Stomach smooth muscle (tissue), 2 donors: ENCODE data around the gene PLEKHM2.
A peak's percentile ranks its signal among the peaks of the same experiment; 100 is the strongest.
"Not testable (repeated sequence)": the region's sequence is repeated elsewhere in the genome, so short reads cannot be mapped to it uniquely, and the experiment has no call there.

Source experiments
- H3K27ac ChIP-seq: one replicate; pipeline ENCODE4 v1.7.0; 2013; ENCODE audit warnings: mild to moderate bottlenecking, low read length, inconsistent platforms
- H3K27me3 ChIP-seq, 2 donors: one replicate each; pipeline ENCODE4 v1.7.0; 2013; ENCODE audit warnings: low read length in 2 of 2; ENCODE audit not compliant: insufficient read depth in 2 of 2, control insufficient read depth in 1 of 2
- H3K36me3 ChIP-seq, 2 donors: one replicate each; pipeline ENCODE4 v1.7.0; 2013; ENCODE audit warnings: low read length in 2 of 2; ENCODE audit not compliant: control insufficient read depth in 2 of 2, insufficient read depth in 2 of 2
- H3K4me1 ChIP-seq: one replicate; pipeline ENCODE4 v1.7.0; 2013; ENCODE audit warnings: low read length; ENCODE audit not compliant: control insufficient read depth, insufficient read depth
- H3K4me3 ChIP-seq, 2 donors: one replicate each; pipeline ENCODE4 v1.7.0; 2013; ENCODE audit warnings: low read length in 2 of 2
- H3K9ac ChIP-seq, 2 donors: one replicate each; pipeline ENCODE4 v1.7.0; 2013; ENCODE audit warnings: low read length in 2 of 2, mild to moderate bottlenecking in 1 of 2
- H3K9me3 ChIP-seq, 2 donors: one replicate each; pipeline ENCODE4 v1.7.0; 2013; ENCODE audit warnings: low read length in 2 of 2; ENCODE audit not compliant: control insufficient read depth in 2 of 2
- donor health status: healthy.
- donor health status: Pancreatic carcinoma.

Gene PLEKHM2

GRCh38 chr1:15687446-15687845, 3.3 kb downstream of the PLEKHM2 start:
- H3K27ac ChIP-seq, result no peak overlapping the region

GRCh38 chr1:15690317-15690716, 6.2 kb downstream of the PLEKHM2 start:
- H3K9me3 ChIP-seq, result no peaks in the 10 kb centered on the region
- no peak overlapping the region for H3K27ac ChIP-seq
- H3K36me3 ChIP-seq, result no peaks in the 10 kb centered on the region
- no peaks in the 10 kb centered on the region for H3K27me3 ChIP-seq
- no peak overlapping the region for H3K4me3 ChIP-seq
- no peak overlapping the region for H3K9ac ChIP-seq
- H3K4me1 ChIP-seq, result peaks cover 22% of the 10 kb centered on the region

More at GRCh38 chr1:15687446-15687845, 3.3 kb downstream of the PLEKHM2 start:
- peaks cover 30% of the 10 kb centered on the region for H3K4me1 ChIP-seq
- H3K36me3 ChIP-seq, result no peaks in the 10 kb centered on the region
- H3K4me3 ChIP-seq, result no peak overlapping the region
- H3K9ac ChIP-seq, result no peak overlapping the region
- no peaks in the 10 kb centered on the region for H3K9me3 ChIP-seq
- no peaks in the 10 kb centered on the region for H3K27me3 ChIP-seq

GRCh38 chr1:15691434-15692032, 7.4 kb downstream of the PLEKHM2 start:
- H3K27me3 ChIP-seq, result no peaks in the 10 kb centered on the region
- H3K27ac ChIP-seq, result no peak overlapping the region
- no peaks in the 10 kb centered on the region for H3K9me3 ChIP-seq
- H3K4me1 ChIP-seq, result peaks cover 12% of the 10 kb centered on the region
- H3K36me3 ChIP-seq, result peaks cover 0 to under 1% of the 10 kb centered on the region in 2 donors
- H3K9ac ChIP-seq, result no peak overlapping the region
- peak overlapping the region in 1 of 2 donors; percentile 22 for H3K4me3 ChIP-seq

- no peak overlapping the region for H3K9ac ChIP-seq
- no peak overlapping the region for H3K4me3 ChIP-seq
- H3K36me3 ChIP-seq, result peaks cover 2 to 5% of the 10 kb centered on the region in 2 donors
- no peaks in the 10 kb centered on the region for H3K9me3 ChIP-seq
- H3K4me1 ChIP-seq, result peaks cover 12% of the 10 kb centered on the region
- no peak overlapping the region for H3K27ac ChIP-seq
- H3K27me3 ChIP-seq, result no peaks in the 10 kb centered on the region
Measured at GRCh38 chr1:15692121-15692682, 8.1 kb downstream of the PLEKHM2 start.

- Histone ChIP-seq H3K36me3 (peaks cover 2 to 5% of the 10 kb centered on the region in 2 donors), H3K9ac (no peak overlapping the region), H3K9me3 (no peaks in the 10 kb centered on the region), H3K4me3 (no peak overlapping the region), H3K27ac (no peak overlapping the region), H3K4me1 (peaks cover 14% of the 10 kb centered on the region), H3K27me3 (no peaks in the 10 kb centered on the region)
Measured at GRCh38 chr1:15693371-15693770, 9.3 kb downstream of the PLEKHM2 start.

DNA sequence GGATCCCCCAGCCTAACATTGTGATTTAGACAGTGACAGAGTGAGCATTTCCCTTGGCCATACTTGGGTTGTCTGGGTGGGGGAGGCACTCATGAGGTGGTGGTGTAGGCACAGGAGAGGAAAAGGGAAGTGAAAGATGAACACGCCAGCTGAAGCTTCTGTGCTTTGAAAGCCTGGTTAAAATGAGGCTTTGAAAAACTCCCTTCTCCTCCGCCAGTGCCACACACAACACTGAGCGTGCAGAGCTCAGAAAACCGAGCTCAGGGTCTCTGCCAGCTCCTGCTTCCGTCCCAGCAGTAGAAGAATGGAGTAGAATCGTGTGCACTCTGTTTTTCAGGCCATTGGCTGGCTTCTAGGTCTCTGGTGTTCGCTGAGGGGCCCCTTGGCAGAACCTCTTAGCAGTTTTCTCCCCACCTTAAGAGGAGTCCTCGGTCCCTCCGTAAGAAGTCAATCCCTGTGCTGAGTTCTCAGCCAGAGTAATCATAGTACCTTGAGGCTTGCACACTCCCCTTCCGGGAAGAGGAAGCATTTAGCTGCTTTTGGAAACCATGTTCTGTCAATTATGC, 12.9 kb downstream of the PLEKHM2 start:
- Histone ChIP-seq H3K9ac (no peak overlapping the region), H3K4me3 (no peak overlapping the region), H3K27ac (no peak overlapping the region), H3K27me3 (no peaks in the 10 kb centered on the region), H3K9me3 (no peaks in the 10 kb centered on the region), H3K4me1 (peaks cover 17% of the 10 kb centered on the region), H3K36me3 (peaks cover 2 to 5% of the 10 kb centered on the region in 2 donors)

DNA sequence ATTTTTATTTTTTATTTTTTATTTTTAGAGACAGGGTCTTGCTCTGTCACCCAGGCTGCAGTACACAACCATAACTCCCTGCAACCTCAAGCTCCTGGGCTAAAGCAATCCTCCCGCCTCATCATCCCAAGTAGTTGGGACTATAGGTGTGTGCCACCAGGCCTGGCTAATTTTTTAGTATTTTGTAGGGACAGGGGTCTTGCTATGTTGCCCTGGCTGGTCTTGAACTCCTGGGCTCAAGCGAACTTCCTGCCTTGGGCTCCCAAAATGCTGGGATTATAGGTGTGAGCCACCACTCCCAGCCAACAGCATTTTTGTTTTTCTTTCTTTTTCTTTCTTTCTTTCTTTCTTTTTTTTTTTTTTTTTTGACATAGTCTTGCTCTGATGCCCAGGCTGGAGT, 14.1 kb downstream of the PLEKHM2 start:
- Histone ChIP-seq H3K4me3 (no peak overlapping the region), H3K36me3 (peaks cover 2 to 5% of the 10 kb centered on the region in 2 donors), H3K27ac (no peak overlapping the region), H3K4me1 (peaks cover 23% of the 10 kb centered on the region), H3K9me3 (no peaks in the 10 kb centered on the region), H3K27me3 (no peaks in the 10 kb centered on the region), H3K9ac (no peak overlapping the region)

GRCh38 chr1:15699321-15699720, 15.2 kb downstream of the PLEKHM2 start:
- not testable (repeated sequence) for H3K9ac ChIP-seq, H3K27ac ChIP-seq, H3K4me3 ChIP-seq, H3K27me3 ChIP-seq, H3K36me3 ChIP-seq, H3K9me3 ChIP-seq
- peaks cover 31% of the 10 kb centered on the region for H3K4me1 ChIP-seq

- Histone ChIP-seq H3K9ac (no peak overlapping the region), H3K9me3 (no peaks in the 10 kb centered on the region), H3K4me3 (no peak overlapping the region), H3K36me3 (peaks cover 2 to 7% of the 10 kb centered on the region in 2 donors), H3K4me1 (peaks cover 40% of the 10 kb centered on the region), H3K27me3 (no peaks in the 10 kb centered on the region), H3K27ac (no peak overlapping the region)
Measured at GRCh38 chr1:15700508-15700907, 16.4 kb downstream of the PLEKHM2 start.

DNA sequence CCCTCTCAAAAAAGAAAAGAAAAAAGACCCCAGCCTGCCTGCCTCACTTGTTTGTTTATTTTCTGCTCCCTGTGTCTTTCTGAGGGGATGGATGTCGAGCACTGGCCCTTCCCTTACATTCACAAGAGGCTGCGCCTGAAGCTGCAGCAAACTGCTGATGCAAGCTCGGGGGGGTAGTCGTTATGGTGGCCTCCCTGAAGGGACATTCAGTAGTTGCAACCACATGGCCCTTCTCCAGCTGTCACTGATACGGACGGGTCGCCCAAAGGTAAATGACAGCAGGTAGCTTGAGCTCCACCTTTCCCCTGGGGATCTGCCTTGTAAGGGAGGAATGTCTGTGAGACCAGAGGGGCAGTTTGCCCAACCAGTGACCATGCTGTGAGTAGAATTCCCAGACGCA, 17.7 kb downstream of the PLEKHM2 start:
- no peak overlapping the region for H3K27ac ChIP-seq

More for the DNA sequence above, 17.7 kb downstream of the PLEKHM2 start:
- H3K9me3 ChIP-seq, result no peaks in the 10 kb centered on the region
- no peak overlapping the region for H3K9ac ChIP-seq
- H3K4me3 ChIP-seq, result no peak overlapping the region
- no peaks in the 10 kb centered on the region for H3K27me3 ChIP-seq
- peaks cover 0 to 5% of the 10 kb centered on the region in 2 donors for H3K36me3 ChIP-seq
- peaks cover 40% of the 10 kb centered on the region for H3K4me1 ChIP-seq
